Measurements from ENCODE around the gene SAMD7. TPM values are rescaled to one million over a fixed set of nuclear protein-coding genes. Genes with fewer than 3 reads are reported as not detected.
A peak's percentile ranks its signal among the peaks of the same experiment; 100 is the strongest.

SAMD7 gene
- total RNA-seq, 1 donor = not detected

DNA sequence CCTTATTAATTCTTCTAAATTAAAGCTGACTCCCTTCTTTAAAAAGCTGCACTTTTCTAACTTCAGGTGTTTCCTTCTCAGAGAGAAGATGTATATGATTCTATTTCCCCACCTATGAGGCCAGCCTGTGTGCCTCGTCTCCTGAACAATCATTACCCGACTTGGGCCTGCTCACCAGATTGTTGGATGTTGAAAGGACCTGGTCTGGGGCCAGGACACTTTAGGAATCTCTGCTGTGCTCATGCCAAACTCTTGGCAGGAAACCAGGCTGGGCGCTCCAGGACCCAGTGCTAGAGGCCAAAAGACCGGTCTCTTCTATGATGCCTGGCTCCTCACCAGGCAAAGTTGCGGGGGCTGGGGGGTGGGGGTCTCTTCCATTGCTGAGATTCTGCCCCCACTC lies 24.7 kb upstream of the SAMD7 start:
- TF ChIP-seq, protein P1, sequence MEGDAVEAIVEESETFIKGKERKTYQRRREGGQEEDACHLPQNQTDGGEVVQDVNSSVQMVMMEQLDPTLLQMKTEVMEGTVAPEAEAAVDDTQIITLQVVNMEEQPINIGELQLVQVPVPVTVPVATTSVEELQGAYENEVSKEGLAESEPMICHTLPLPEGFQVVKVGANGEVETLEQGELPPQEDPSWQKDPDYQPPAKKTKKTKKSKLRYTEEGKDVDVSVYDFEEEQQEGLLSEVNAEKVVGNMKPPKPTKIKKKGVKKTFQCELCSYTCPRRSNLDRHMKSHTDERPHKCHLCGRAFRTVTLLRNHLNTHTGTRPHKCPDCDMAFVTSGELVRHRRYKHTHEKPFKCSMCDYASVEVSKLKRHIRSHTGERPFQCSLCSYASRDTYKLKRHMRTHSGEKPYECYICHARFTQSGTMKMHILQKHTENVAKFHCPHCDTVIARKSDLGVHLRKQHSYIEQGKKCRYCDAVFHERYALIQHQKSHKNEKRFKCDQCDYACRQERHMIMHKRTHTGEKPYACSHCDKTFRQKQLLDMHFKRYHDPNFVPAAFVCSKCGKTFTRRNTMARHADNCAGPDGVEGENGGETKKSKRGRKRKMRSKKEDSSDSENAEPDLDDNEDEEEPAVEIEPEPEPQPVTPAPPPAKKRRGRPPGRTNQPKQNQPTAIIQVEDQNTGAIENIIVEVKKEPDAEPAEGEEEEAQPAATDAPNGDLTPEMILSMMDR (IDR thresholded peaks at IDR 0.05; ENCODE audit: insufficient read depth, low read depth, low read length) = no peak
- DNase-seq (ENCODE audit: low read depth) = peak; percentile 3

DNA sequence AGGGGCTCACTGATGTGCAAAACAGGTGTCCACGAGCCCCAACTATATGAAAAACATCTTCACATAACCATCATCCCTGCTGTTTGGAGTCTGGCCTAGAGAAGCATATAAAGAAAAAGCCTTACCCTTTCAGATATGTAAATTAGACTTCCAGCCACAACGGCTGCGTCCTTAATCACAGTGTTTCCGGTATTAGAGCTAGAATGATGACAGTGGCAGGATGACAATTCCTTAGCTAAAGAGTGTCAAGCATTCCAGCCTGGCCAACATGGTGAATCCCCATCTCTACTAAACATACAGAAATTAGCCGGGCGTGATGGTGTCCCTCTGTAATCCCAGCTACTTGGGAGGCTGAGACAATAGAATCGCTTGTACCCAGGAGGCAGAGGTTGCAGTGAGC lies 19.5 kb upstream of the SAMD7 start:
- no peak overlapping the region for H3K4me3 ChIP-seq (ENCODE audit: low read depth, low read length)
- no peak for DNase-seq (ENCODE audit: low read depth)
- TF ChIP-seq, protein P1 (IDR thresholded peaks at IDR 0.05; ENCODE audit: insufficient read depth, low read depth, low read length) = no peak

More for the DNA sequence above, 24.7 kb upstream of the SAMD7 start:
- no peak overlapping the region for H3K4me3 ChIP-seq (ENCODE audit: low read depth, low read length)

DNA sequence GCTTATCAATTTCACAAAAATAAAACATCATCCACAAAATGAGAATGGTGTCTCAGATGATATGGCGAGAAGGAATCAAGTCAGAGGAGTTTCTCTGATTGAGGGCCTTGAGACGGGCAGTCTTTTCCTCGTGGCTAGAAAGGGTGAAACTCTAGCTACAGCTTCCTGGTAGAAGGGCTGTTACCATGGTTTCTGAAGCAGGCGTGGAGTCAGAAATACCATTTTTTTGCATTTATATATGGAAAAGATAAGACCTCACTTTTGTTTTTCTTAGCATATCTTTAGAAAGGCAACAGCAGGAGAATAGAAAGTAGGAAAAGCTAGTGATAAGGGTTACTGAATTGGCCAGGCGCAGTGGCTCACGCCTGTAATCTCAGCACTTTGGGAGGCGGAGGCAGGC lies 17.3 kb upstream of the SAMD7 start:
- no peak for DNase-seq (ENCODE audit: low read depth)
- TF ChIP-seq, protein P1 (IDR thresholded peaks at IDR 0.05; ENCODE audit: insufficient read depth, low read depth, low read length) = no peak
- no peak overlapping the region for H3K4me3 ChIP-seq (ENCODE audit: low read depth, low read length)

DNA sequence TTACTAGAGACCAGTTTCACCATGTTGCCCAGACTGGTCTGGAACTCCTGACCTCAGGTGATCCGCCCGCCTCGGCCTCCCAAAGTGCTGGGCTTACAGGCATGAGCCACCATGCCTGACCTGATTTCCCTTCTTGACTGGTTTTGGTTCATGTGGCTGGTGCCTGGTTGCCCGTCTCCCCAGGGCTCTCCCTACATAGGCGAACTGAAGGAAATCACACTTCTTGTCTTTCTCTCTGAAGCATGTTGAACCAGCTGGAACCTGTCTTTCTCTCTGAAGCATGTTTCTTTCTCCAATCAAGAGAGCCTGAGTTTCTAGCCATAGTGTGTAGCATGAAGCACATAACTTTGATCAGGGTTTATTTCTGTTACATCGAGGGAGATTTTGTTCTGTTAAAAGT lies 16.3 kb upstream of the SAMD7 start:
- H3K4me3 ChIP-seq (ENCODE audit: low read depth, low read length) = no peak overlapping the region
- no peak for DNase-seq (ENCODE audit: low read depth)
- TF ChIP-seq, protein P1 (IDR thresholded peaks at IDR 0.05; ENCODE audit: insufficient read depth, low read depth, low read length) = no peak

DNA sequence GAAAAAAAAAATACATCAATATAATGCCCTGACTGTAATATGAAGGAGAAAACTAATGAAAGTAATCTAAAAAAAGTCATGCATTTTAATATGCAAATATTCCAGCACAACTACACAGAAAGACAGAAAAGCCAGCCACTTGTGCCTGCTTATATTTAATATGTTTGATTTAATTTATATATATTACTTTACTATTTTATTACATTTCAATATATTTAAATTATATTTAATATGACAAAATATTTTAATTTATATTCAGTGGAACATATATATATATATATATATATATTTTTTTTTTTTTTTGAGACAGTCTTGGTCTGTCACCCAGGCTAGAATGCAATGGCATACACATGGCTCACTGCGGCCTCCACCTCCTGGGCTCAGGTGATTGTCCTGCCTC lies 14.1 kb upstream of the SAMD7 start:
- H3K4me3 ChIP-seq (ENCODE audit: low read depth, low read length) = no peak overlapping the region
- TF ChIP-seq, protein P1 (IDR thresholded peaks at IDR 0.05; ENCODE audit: insufficient read depth, low read depth, low read length) = no peak
- no peak for DNase-seq (ENCODE audit: low read depth)

DNA sequence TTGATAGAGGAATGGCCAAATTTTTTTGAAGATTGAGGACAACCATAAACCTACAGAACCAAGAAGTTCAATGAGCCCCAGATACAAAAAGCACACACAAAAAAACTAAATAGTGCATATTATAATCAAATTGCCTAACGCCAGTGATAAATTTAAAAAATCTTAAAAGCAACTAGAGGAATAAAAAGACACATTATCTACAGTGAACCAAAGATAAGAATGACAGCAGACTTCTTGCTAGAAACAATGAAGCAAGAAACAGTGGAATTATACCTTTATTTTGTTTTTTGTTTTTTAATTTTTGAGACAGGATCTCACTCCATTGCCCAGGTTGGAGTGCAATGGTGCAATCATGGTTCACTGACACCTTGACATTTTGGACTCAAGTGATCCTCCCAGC lies 9.9 kb upstream of the SAMD7 start:
- TF ChIP-seq, protein P1 (IDR thresholded peaks at IDR 0.05; ENCODE audit: insufficient read depth, low read depth, low read length) = no peak
- DNase-seq (ENCODE audit: low read depth) = no peak
- H3K4me3 ChIP-seq (ENCODE audit: low read depth, low read length) = no peak overlapping the region

DNA sequence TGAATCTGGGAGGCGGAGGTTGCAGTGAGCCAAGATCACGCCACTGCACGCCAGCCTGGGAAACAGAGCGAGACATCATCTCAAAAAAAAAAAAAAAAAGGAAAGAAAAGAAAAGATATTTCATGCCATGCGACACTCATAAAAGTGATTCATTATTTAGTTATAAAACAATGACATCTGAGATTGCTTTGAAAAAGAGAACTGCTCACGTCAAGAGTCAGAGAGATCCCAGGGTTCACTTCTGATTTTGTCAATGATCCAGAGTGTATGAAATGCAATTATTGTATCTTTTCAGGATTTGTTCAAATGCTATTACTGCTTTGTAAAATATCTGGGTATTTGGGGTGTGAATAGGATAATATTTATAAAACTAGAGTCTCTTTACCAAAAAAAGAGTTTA lies 6.0 kb upstream of the SAMD7 start:
- TF ChIP-seq, protein P1 (IDR thresholded peaks at IDR 0.05; ENCODE audit: insufficient read depth, low read depth, low read length) = no peak
- no peak for DNase-seq (ENCODE audit: low read depth)
- H3K4me3 ChIP-seq (ENCODE audit: low read depth, low read length) = no peak overlapping the region
